ENCODE measurements around the gene ACTR3.

ACTR3 gene

GRCh38 chr2:114001937-114002336 is 112.0 kb downstream of the ACTR3 start:
- DNase-seq (ENCODE audit: low spot score), result peak; percentile 46

GRCh38 chr2:114005110-114005783 is 115.4 kb downstream of the ACTR3 start:
- no peak for DNase-seq (ENCODE audit: low spot score)

- DNase-seq (ENCODE audit: low spot score), result no peak
Measured at GRCh38 chr2:114006460-114006859, 116.6 kb downstream of the ACTR3 start.

- no peak for DNase-seq (ENCODE audit: low spot score)
Measured at GRCh38 chr2:114007436-114007835, 117.5 kb downstream of the ACTR3 start.

- no peak for DNase-seq (ENCODE audit: low spot score)
Measured at GRCh38 chr2:114008720-114009119, 118.8 kb downstream of the ACTR3 start.

GRCh38 chr2:114009205-114009944 is 119.5 kb downstream of the ACTR3 start:
- DNase-seq (ENCODE audit: low spot score), result no peak

- DNase-seq (ENCODE audit: low spot score), result no peak
Measured at GRCh38 chr2:114010001-114010400, 120.1 kb downstream of the ACTR3 start.

GRCh38 chr2:114011713-114012112 is 121.8 kb downstream of the ACTR3 start:
- DNase-seq (ENCODE audit: low spot score), result peak; percentile 36
